ENCODE measurements around the gene MTX1. TPM values are rescaled to one million over a fixed set of nuclear protein-coding genes. Genes with fewer than 3 reads are reported as not detected.
"Not testable (repeated sequence)": the region's sequence is repeated elsewhere in the genome, so short reads cannot be mapped to it uniquely, and the experiment has no call there.

MTX1 gene
- total RNA-seq, 2 experiments from 2014 or later = 70.4 to 71.1 TPM

GRCh38 chr1:155214702-155215101, 6.2 kb downstream of the MTX1 start:
- POLR2A ChIA-PET = not testable (repeated sequence)

GRCh38 chr1:155218854-155219591, 10.5 kb downstream of the MTX1 start:
- ChIA-PET POLR2A (no interaction called here), CTCF (interaction anchor here (1.2 to 2.6 kb wide), 3 partner anchors 12 to 32 kb away, joined by 3 to 8 read pairs (median 5); partner anchors contain the start of genes MTX1 and THBS3)

More at GRCh38 chr1:155214702-155215101, 6.2 kb downstream of the MTX1 start:
- CTCF ChIA-PET = not testable (repeated sequence)

- POLR2A ChIA-PET = no interaction called here
- CTCF ChIA-PET = interaction anchor here (2.6 kb wide), 1 partner anchor 12 kb away, joined by 8 read pairs; the partner anchor contains the start of genes MTX1 and THBS3
Measured at GRCh38 chr1:155219592-155220031, 11.1 kb downstream of the MTX1 start.

GRCh38 chr1:155220211-155220965, 11.9 kb downstream of the MTX1 start:
- POLR2A ChIA-PET = not testable (repeated sequence)
- CTCF ChIA-PET = interaction anchor here (2.6 kb wide), 1 partner anchor 13 kb away, joined by 8 read pairs; the partner anchor contains the start of genes MTX1 and THBS3

GRCh38 chr1:155223047-155223446, 14.6 kb downstream of the MTX1 start:
- CTCF ChIA-PET = no interaction called here

GRCh38 chr1:155225404-155225759, 16.9 kb downstream of the MTX1 start:
- POLR2A ChIA-PET = not testable (repeated sequence)
- CTCF ChIA-PET = interaction anchor here (0.7 to 1.3 kb wide), 7 partner anchors 16 to 134 kb away, joined by 3 to 10 read pairs (median 4); partner anchors contain the start of genes MTX1 and THBS3

More at GRCh38 chr1:155223047-155223446, 14.6 kb downstream of the MTX1 start:
- POLR2A ChIA-PET = no interaction called here

- POLR2A ChIA-PET = interaction anchor here (0.7 to 2.9 kb wide), 4 partner anchors 15 to 32 kb away, joined by 3 to 9 read pairs (median 6); partner anchors contain the start of gene MTX1
- CTCF ChIA-PET = interaction anchor here (0.7 to 2.2 kb wide), 10 partner anchors 14 to 141 kb away, joined by 3 to 10 read pairs (median 5); partner anchors contain the start of genes KRTCAP2, MTX1 and THBS3
Measured at GRCh38 chr1:155226188-155226909, 17.9 kb downstream of the MTX1 start.

- CTCF ChIA-PET = interaction anchor here (1.0 to 2.2 kb wide), 9 partner anchors 14 to 141 kb away, joined by 3 to 10 read pairs (median 5); partner anchors contain the start of genes KRTCAP2, MTX1 and THBS3
- POLR2A ChIA-PET = interaction anchor here (0.7 to 2.9 kb wide), 4 partner anchors 14 to 33 kb away, joined by 3 to 9 read pairs (median 6); partner anchors contain the start of gene MTX1
Measured at GRCh38 chr1:155226910-155227260, 18.4 kb downstream of the MTX1 start.

- POLR2A ChIA-PET = interaction anchor here (0.7 to 2.9 kb wide), 4 partner anchors 14 to 33 kb away, joined by 3 to 9 read pairs (median 6); partner anchors contain the start of gene MTX1
- CTCF ChIA-PET = interaction anchor here (1.0 to 2.2 kb wide), 10 partner anchors 13 to 142 kb away, joined by 3 to 10 read pairs (median 5); partner anchors contain the start of genes KRTCAP2, MTX1 and THBS3
Measured at GRCh38 chr1:155227261-155228095, 19.0 kb downstream of the MTX1 start.

- ChIA-PET CTCF (interaction anchor here (0.8 to 2.2 kb wide), 7 partner anchors 15 to 142 kb away, joined by 3 to 9 read pairs (median 4); partner anchors contain the start of genes KRTCAP2, MTX1 and THBS3), POLR2A (interaction anchor here (2.4 to 2.9 kb wide), 2 partner anchors 16 to 34 kb away, joined by 8 to 9 read pairs; no protein-coding TSS in a partner anchor)
Measured at GRCh38 chr1:155228096-155228427, 19.6 kb downstream of the MTX1 start.

GRCh38 chr1:155231302-155231701, 22.8 kb downstream of the MTX1 start:
- POLR2A ChIA-PET, CTCF ChIA-PET: not testable (repeated sequence)

- CTCF ChIA-PET, POLR2A ChIA-PET: not testable (repeated sequence)
Measured at GRCh38 chr1:155232001-155232978, 23.8 kb downstream of the MTX1 start.

- POLR2A ChIA-PET, CTCF ChIA-PET: not testable (repeated sequence)
Measured at GRCh38 chr1:155233502-155233901, 25.0 kb downstream of the MTX1 start.

GRCh38 chr1:155235375-155235774, 26.9 kb downstream of the MTX1 start:
- CTCF ChIA-PET, POLR2A ChIA-PET: not testable (repeated sequence)

- CTCF ChIA-PET = interaction anchor here (0.9 kb wide), 1 partner anchor 15 kb away, joined by 3 read pairs; no protein-coding TSS in a partner anchor
- POLR2A ChIA-PET = no interaction called here
Measured at GRCh38 chr1:155236451-155236850, 28.0 kb downstream of the MTX1 start.

- CTCF ChIA-PET = interaction anchor here (0.6 to 3.2 kb wide), 5 partner anchors 10 to 112 kb away, joined by 3 to 18 read pairs (median 5); partner anchors contain the start of gene KRTCAP2
- POLR2A ChIA-PET = interaction anchor here (0.6 to 1.5 kb wide), 2 partner anchors 14 to 21 kb away, joined by 3 to 4 read pairs; partner anchors contain the start of gene SCAMP3
Measured at GRCh38 chr1:155241069-155241679, 32.7 kb downstream of the MTX1 start.
